GM12892 (cell line): Measurements from ENCODE around the gene SMG7.

Source experiments
- POLR2A ChIP-seq: IDR thresholded peaks from 2 replicates; pipeline ENCODE4 v1.6.1; 2011; ENCODE audit warnings: low read depth, low read length, control low read depth
- POLR2AphosphoS5 ChIP-seq: IDR thresholded peaks from 2 replicates; pipeline ENCODE4 v1.6.1; 2011; ENCODE audit warnings: low read depth, low read length, control low read depth

DNA sequence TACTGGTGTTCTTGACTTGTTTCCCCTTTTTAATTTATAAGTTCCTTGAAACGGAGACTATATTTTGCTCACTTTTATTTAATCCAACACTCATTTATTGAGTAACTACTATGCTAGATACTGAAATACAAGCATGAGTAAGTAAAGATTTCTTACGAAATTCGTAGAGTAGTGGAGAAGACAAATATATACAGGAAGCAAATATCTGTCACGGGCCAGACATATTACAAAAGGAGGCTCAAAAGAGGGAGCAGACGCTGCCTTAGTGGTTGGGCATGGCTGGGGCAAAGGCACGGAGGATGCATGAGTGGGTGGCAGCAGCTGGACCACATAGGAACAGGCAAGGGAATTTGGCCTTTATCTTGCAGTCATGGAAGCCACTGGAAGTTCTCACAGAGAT, 111.2 kb downstream of the SMG7 start:
- TF ChIP-seq POLR2A = no peak
- TF ChIP-seq POLR2AphosphoS5 = no peak
